AG09319 (cell line): ENCODE results near the gene OR51Q1.

ENCODE experiments used
- DNase-seq: peaks from one replicate; pipeline ENCODE4 v3.0.0-alpha.2; 2010; ENCODE audit warnings: low read depth; ENCODE audit errors: extremely low read depth
- TF ChIP-seq, protein P1 (sequence below): IDR thresholded peaks from 2 replicates; pipeline ENCODE4 v1.5.1; 2011; ENCODE audit warnings: low read depth, mild to moderate bottlenecking, inconsistent platforms, low read length, moderate library complexity

OR51Q1 gene, protein sequence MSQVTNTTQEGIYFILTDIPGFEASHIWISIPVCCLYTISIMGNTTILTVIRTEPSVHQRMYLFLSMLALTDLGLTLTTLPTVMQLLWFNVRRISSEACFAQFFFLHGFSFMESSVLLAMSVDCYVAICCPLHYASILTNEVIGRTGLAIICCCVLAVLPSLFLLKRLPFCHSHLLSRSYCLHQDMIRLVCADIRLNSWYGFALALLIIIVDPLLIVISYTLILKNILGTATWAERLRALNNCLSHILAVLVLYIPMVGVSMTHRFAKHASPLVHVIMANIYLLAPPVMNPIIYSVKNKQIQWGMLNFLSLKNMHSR

DNA sequence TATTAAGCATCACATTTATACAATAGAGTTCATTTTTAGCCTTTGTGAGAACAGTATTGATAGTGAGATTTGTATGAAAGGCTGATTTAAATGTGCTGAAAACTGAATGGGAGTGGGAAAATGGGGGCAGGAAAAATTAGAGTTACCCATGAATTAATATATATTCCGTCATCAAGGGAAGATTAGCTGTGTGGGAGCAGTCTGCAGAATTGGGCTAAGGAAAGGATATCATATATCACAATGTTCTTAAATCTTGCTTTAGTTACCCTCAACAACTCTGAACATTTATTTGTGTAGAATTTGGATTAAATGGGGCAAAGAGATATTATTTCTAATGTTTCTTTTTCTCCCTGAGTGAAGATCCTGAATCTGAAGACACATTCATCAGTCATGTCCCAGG is at the start of gene OR51Q1:
Gene OR51Q1, plus strand, starts transcription at position 301 of the 400 bp plus-strand sequence. Its CDS starts 90 bp downstream, at position 391.
- DNase-seq, result no peak
- TF ChIP-seq, protein P1, sequence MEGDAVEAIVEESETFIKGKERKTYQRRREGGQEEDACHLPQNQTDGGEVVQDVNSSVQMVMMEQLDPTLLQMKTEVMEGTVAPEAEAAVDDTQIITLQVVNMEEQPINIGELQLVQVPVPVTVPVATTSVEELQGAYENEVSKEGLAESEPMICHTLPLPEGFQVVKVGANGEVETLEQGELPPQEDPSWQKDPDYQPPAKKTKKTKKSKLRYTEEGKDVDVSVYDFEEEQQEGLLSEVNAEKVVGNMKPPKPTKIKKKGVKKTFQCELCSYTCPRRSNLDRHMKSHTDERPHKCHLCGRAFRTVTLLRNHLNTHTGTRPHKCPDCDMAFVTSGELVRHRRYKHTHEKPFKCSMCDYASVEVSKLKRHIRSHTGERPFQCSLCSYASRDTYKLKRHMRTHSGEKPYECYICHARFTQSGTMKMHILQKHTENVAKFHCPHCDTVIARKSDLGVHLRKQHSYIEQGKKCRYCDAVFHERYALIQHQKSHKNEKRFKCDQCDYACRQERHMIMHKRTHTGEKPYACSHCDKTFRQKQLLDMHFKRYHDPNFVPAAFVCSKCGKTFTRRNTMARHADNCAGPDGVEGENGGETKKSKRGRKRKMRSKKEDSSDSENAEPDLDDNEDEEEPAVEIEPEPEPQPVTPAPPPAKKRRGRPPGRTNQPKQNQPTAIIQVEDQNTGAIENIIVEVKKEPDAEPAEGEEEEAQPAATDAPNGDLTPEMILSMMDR, result no peak

- DNase-seq, result no peak
- TF ChIP-seq, protein P1, result peak; percentile 88
Observed at GRCh38 chr11:5380740-5381342, 41.1 kb upstream of the OR51Q1 start.

DNA sequence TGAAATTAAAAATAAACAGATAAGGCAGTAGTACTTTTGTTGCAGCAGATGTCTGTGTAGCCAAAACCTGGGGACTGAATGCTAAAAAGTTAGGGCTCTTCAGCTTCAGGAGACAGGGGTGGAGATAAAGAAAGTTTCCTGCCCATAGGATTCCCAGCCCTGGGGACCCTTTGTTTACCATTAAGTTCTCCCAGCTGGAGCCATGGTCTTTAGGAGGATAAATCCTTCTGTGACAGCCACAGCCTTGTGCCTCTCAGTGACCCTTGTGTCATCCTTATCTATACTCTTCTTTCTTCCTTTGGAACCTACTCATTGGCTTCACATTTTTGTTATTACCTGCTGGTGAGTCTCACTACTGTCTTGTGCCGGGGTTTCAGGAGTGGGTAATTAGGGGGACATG is 38.3 kb upstream of the OR51Q1 start, which contains the start of gene OR51M1:
Gene OR51M1, plus strand, starts transcription at position 237 of the 400 bp plus-strand sequence. CDS start 5,587 bp downstream, outside the sequence.
- TF ChIP-seq, protein P1, result no peak
- DNase-seq, result no peak

- no peak for DNase-seq
- TF ChIP-seq, protein P1, result no peak
Observed at GRCh38 chr11:5384335-5384734, 37.6 kb upstream of the OR51Q1 start.

DNA sequence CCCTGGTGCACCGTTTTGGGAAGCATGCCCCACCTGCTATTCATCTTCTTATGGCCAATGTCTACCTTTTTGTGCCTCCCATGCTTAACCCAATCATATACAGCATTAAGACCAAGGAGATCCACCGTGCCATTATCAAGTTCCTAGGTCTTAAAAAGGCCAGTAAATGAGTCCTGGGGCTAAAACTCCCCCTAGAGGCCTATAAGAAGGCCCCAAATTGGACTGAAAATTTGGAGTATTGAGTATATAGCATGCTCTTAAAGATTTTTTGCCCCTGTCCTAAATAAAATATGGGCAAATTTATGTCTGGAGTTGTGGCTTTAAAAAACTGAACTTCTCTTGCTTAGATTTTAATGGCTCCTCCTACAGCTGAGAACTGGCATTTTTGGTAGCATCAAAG is 31.7 kb upstream of the OR51Q1 start:
- TF ChIP-seq, protein P1, result peak; percentile 4
- DNase-seq, result no peak

DNA sequence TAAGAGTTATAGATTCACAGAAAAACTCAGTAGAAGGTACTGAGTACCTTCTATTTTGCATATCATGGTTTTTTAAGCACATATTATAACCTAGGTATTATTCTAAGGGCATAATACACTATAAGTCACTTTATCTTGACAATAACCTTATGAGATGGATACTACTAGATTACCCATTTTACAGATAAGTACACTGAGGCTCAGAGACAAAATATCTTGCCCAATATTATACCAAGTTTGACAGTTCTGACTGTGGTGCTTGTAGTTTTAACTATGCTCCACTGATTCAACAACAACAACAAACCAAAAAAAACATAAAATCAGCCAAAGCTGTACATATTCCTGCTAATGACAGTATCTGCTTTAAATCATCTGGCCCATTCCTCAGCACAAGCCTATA is 27.8 kb upstream of the OR51Q1 start:
- DNase-seq, result no peak
- TF ChIP-seq, protein P1, result no peak

DNA sequence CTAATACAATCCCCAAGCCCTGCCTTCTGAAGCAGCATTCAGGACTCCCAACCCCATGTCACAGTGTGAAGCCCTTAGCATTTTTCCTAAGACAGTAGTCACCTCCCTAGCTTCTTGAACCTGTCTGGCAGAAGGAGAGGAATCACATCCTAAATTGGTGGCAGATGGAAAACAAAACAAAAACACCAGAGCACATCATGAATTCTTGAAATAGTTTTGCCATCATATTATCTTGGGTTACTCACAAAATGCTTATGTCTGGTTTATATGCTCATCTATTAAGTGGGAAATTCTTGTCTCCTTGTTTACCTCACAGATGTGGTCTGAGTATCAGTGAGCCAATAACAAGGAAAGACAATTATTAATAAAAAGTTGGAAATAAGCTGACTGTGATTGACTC is 23.0 kb upstream of the OR51Q1 start:
- TF ChIP-seq, protein P1, result no peak
- DNase-seq, result no peak
